H9 (cell line): Measurements from ENCODE around the gene PRKAR1A. TPM values are rescaled to one million over a fixed set of nuclear protein-coding genes. Genes with fewer than 3 reads are reported as not detected.

ENCODE experiments used
- DNase-seq: peaks from one replicate; pipeline ENCODE4 v3.0.0-alpha.2; 2017
- H2AFZ ChIP-seq: one replicate; pipeline ENCODE4 v1.6.1; 2013; ENCODE audit warnings: mild to moderate bottlenecking, low read length, control low read depth, moderate library complexity
- H2AK5ac ChIP-seq: 2 replicates; pipeline ENCODE4 v1.6.1; 2013; ENCODE audit warnings: low read length, control low read depth, mixed read lengths; ENCODE audit not compliant: insufficient read length
- H2BK120ac ChIP-seq: one replicate; pipeline ENCODE4 v1.6.1; 2013; ENCODE audit warnings: low read depth, mild to moderate bottlenecking, low read length, control low read depth, inconsistent platforms; ENCODE audit not compliant: poor library complexity, severe bottlenecking
- H2BK12ac ChIP-seq: 2 replicates; pipeline ENCODE4 v1.6.1; 2013; ENCODE audit warnings: low read length, control low read depth, mixed read lengths, low read depth; ENCODE audit not compliant: insufficient read length
- H2BK15ac ChIP-seq: 2 replicates; pipeline ENCODE4 v1.6.1; 2013; ENCODE audit warnings: low read depth, low read length, control low read depth
- H2BK20ac ChIP-seq: one replicate; pipeline ENCODE4 v1.6.1; 2013; ENCODE audit warnings: low read depth, mild to moderate bottlenecking, low read length, control low read depth, inconsistent platforms; ENCODE audit not compliant: poor library complexity, severe bottlenecking
- H2BK5ac ChIP-seq: 2 replicates; pipeline ENCODE4 v1.6.1; 2013; ENCODE audit warnings: low read length, control low read depth, mixed read lengths; ENCODE audit not compliant: insufficient read length
- H3K14ac ChIP-seq: 2 replicates; pipeline ENCODE4 v1.6.1; 2013; ENCODE audit warnings: low read length, control low read depth; ENCODE audit not compliant: insufficient read depth
- H3K18ac ChIP-seq: 2 replicates; pipeline ENCODE4 v1.6.1; 2013; ENCODE audit warnings: low read depth, mild to moderate bottlenecking, mixed read lengths, low read length, control low read depth; ENCODE audit not compliant: insufficient read length
- H3K23ac ChIP-seq: 2 replicates; pipeline ENCODE4 v1.6.1; 2013; ENCODE audit warnings: low read length, control low read depth, mixed read lengths, low read depth; ENCODE audit not compliant: insufficient read length
- H3K23me2 ChIP-seq: 2 replicates; pipeline ENCODE4 v1.6.1; 2013; ENCODE audit warnings: low read depth, mild to moderate bottlenecking, mixed read lengths, low read length, control low read depth; ENCODE audit not compliant: insufficient read length, poor library complexity, severe bottlenecking
- H3K27ac ChIP-seq: 2 replicates; pipeline ENCODE4 v1.5.1; 2013; ENCODE audit warnings: low read length, control low read depth, mixed read lengths, low read depth; ENCODE audit not compliant: insufficient read length
- H3K27me3 ChIP-seq: 2 replicates; pipeline ENCODE4 v1.6.1; 2013; ENCODE audit warnings: low read length, control low read depth, inconsistent platforms; ENCODE audit not compliant: insufficient read depth
- H3K4ac ChIP-seq: 2 replicates; pipeline ENCODE4 v1.6.1; 2013; ENCODE audit warnings: low read depth, mild to moderate bottlenecking, control low read depth, inconsistent platforms, low read length, moderate library complexity
- H3K4me1 ChIP-seq: 2 replicates; pipeline ENCODE4 v1.6.1; 2013; ENCODE audit warnings: low read length, control low read depth, inconsistent platforms; ENCODE audit not compliant: insufficient read depth
- H3K4me2 ChIP-seq: 2 replicates; pipeline ENCODE4 v1.6.1; 2013; ENCODE audit warnings: low read length, control low read depth, mixed read lengths; ENCODE audit not compliant: insufficient read length, insufficient read depth
- H3K56ac ChIP-seq: 2 replicates; pipeline ENCODE4 v1.6.1; 2013; ENCODE audit warnings: low read depth, mild to moderate bottlenecking, mixed read lengths, low read length, control low read depth; ENCODE audit not compliant: insufficient read length
- H3K79me1 ChIP-seq: 2 replicates; pipeline ENCODE4 v1.6.1; 2013; ENCODE audit warnings: low read depth, mild to moderate bottlenecking, moderate library complexity, low read length, control low read depth, inconsistent platforms; ENCODE audit not compliant: insufficient read depth, poor library complexity, severe bottlenecking
- H3K79me2 ChIP-seq: 2 replicates; pipeline ENCODE4 v1.6.1; 2013; ENCODE audit warnings: low read length, control low read depth, inconsistent platforms; ENCODE audit not compliant: insufficient read depth
- H3K9ac ChIP-seq: 2 replicates; pipeline ENCODE4 v1.6.1; 2013; ENCODE audit warnings: low read length, control low read depth, mixed read lengths; ENCODE audit not compliant: insufficient read length; ENCODE audit errors: extremely low read depth
- H3K9me3 ChIP-seq: one replicate; pipeline ENCODE4 v1.6.1; 2013; ENCODE audit warnings: low read depth, low read length, inconsistent platforms; ENCODE audit not compliant: control insufficient read depth
- H3T11ph ChIP-seq: one replicate; pipeline ENCODE4 v1.6.1; 2013; ENCODE audit warnings: mild to moderate bottlenecking, low read length, control low read depth, inconsistent platforms
- H4K20me1 ChIP-seq: one replicate; pipeline ENCODE4 v1.6.1; 2013; ENCODE audit not compliant: control insufficient read depth, insufficient read length, insufficient read depth
- H4K5ac ChIP-seq: 2 replicates; pipeline ENCODE4 v1.6.1; 2013; ENCODE audit warnings: low read depth, mild to moderate bottlenecking, mixed read lengths, low read length, control low read depth; ENCODE audit not compliant: insufficient read length
- H4K8ac ChIP-seq: replicated peaks from 2 replicates; pipeline ENCODE4 v1.6.1; 2013; ENCODE audit warnings: low read length, control low read depth, mixed read lengths, low read depth; ENCODE audit not compliant: insufficient read length
- H4K91ac ChIP-seq: 2 replicates; pipeline ENCODE4 v1.6.1; 2013; ENCODE audit warnings: low read depth, mild to moderate bottlenecking, moderate library complexity, mixed read lengths, low read length, control low read depth; ENCODE audit not compliant: insufficient read length
- H3K27ac Mint-ChIP-seq, 3 experiments: 2 replicates in 2 of 3; 3 replicates in 1 of 3; pipeline ENCODE4 v1.8.0; 2020 to 2021; ENCODE audit warnings: mixed read lengths in 3 of 3, mild to moderate bottlenecking in 1 of 3, moderate library complexity in 1 of 3
- H3K27me3 Mint-ChIP-seq: 2 replicates; pipeline ENCODE4 v1.8.0; 2021; ENCODE audit warnings: low read depth, mild to moderate bottlenecking, moderate library complexity, mixed read lengths
- H3K36me3 Mint-ChIP-seq, 3 experiments: 2 replicates in 2 of 3; 3 replicates in 1 of 3; pipeline ENCODE4 v1.8.0; 2020 to 2021; ENCODE audit warnings: low read depth in 3 of 3, mixed read lengths in 3 of 3; ENCODE audit not compliant: insufficient read depth in 1 of 3
- H3K4me1 Mint-ChIP-seq, 2 experiments: 2 replicates each; pipeline ENCODE4 v1.8.0; 2020; ENCODE audit warnings: mixed read lengths in 2 of 2
- H3K4me3 Mint-ChIP-seq, 2 experiments: 2 replicates in 1 of 2; 3 replicates in 1 of 2; pipeline ENCODE4 v1.8.0; 2020 to 2021; ENCODE audit warnings: mild to moderate bottlenecking in 2 of 2, mixed read lengths in 2 of 2, moderate library complexity in 1 of 2
- H3K9me3 Mint-ChIP-seq, 2 experiments: 2 replicates in 1 of 2; 3 replicates in 1 of 2; pipeline ENCODE4 v1.8.0; 2020; ENCODE audit warnings: mild to moderate bottlenecking in 2 of 2, mixed read lengths in 2 of 2, moderate library complexity in 1 of 2
- WGBS: extraction: QIAGEN DNeasy Blood & Tissue Kit; methylation state at CpG from one replicate; pipeline ENCODE4 v1.1.7; 2013; ENCODE audit warnings: missing lambda C conversion rate, low lambda C conversion rate, mixed read lengths; ENCODE audit not compliant: insufficient read length; ENCODE audit errors: extremely low coverage; 5-methylcytosine and 5-hydroxymethylcytosine counted together
- total RNA-seq: library from RNA; stranded (reverse); gene quantifications from 2 replicates; pipeline ENCODE4 v1.2.1, GENCODE V29; 2021
- TF ChIP-seq, protein P1 (sequence below): fragments of 200-600 bp; sonication (generic); conservative IDR thresholded peaks from 3 replicates; pipeline ENCODE4 v1.8.0; 2021; ENCODE audit warnings: antibody characterized with exemption, mild to moderate bottlenecking

Gene PRKAR1A
- total RNA-seq, 1 experiment from 2014 or later = 171 TPM

DNA sequence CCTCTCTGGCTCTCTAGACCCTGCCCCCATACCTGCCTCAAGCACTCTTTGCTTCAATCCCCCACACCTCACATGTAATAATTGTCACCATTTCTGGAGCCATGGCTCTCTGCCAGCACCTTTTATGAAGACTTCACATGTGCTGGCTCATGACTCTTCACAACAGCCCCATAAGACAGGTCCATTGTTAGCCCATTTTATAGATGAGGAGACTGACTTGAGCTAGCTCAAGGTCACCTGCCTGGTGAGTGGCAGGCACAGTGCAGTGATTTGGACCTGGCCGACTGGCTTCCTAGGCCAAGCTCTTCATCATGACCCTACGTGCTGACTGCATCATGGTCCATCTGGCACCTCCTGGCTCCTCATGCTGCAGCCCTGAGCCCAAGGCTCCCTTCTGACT lies 63.9 kb downstream of the PRKAR1A start:
- H3K23ac ChIP-seq = no peak overlapping the region
- no peak overlapping the region for H3K27ac ChIP-seq
- no peak overlapping the region for H2AK5ac ChIP-seq
- no peak for DNase-seq
- no peaks in the 10 kb centered on the region for H4K20me1 ChIP-seq
- H2BK15ac ChIP-seq = no peak overlapping the region
- no peak overlapping the region for H2BK12ac ChIP-seq
- no peak overlapping the region for H2BK120ac ChIP-seq
- peaks cover 0 to 9% (median 3%) of the 10 kb centered on the region in 3 experiments; a peak in 3 of 7 replicates for H3K36me3 Mint-ChIP-seq
- H3K4me1 ChIP-seq = no peaks in the 10 kb centered on the region
- no peaks in the 10 kb centered on the region for H3K23me2 ChIP-seq
- H3K9ac ChIP-seq = no peak overlapping the region
- H3K79me1 ChIP-seq = no peaks in the 10 kb centered on the region
- H2BK5ac ChIP-seq = no peak overlapping the region
- no peak overlapping the region for H2AFZ ChIP-seq
- H4K5ac ChIP-seq = no peak overlapping the region
- WGBS = no CpG with 5 or more reads among the region's 2 CpGs
- H3K18ac ChIP-seq = no peak overlapping the region
- no peaks in the 10 kb centered on the region for H3K27me3 ChIP-seq
- H2BK20ac ChIP-seq = no peak overlapping the region
- H3K9me3 Mint-ChIP-seq = no peaks in the 10 kb centered on the region; a peak in 2 of 5 replicates
- no peaks in the 10 kb centered on the region for H3K27me3 Mint-ChIP-seq
- no peaks in the 10 kb centered on the region for H3K9me3 ChIP-seq
- peak overlapping the region in 1 of 3 experiments; percentile 40; a peak in 1 of 7 replicates for H3K27ac Mint-ChIP-seq
- no peak overlapping the region for H3T11ph ChIP-seq
- TF ChIP-seq, protein P1, sequence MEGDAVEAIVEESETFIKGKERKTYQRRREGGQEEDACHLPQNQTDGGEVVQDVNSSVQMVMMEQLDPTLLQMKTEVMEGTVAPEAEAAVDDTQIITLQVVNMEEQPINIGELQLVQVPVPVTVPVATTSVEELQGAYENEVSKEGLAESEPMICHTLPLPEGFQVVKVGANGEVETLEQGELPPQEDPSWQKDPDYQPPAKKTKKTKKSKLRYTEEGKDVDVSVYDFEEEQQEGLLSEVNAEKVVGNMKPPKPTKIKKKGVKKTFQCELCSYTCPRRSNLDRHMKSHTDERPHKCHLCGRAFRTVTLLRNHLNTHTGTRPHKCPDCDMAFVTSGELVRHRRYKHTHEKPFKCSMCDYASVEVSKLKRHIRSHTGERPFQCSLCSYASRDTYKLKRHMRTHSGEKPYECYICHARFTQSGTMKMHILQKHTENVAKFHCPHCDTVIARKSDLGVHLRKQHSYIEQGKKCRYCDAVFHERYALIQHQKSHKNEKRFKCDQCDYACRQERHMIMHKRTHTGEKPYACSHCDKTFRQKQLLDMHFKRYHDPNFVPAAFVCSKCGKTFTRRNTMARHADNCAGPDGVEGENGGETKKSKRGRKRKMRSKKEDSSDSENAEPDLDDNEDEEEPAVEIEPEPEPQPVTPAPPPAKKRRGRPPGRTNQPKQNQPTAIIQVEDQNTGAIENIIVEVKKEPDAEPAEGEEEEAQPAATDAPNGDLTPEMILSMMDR = no peak
- no peak overlapping the region for H3K4me2 ChIP-seq
- H3K14ac ChIP-seq = no peak overlapping the region
- no peak overlapping the region for H4K8ac ChIP-seq
- H4K91ac ChIP-seq = no peak overlapping the region
- H3K79me2 ChIP-seq = no peaks in the 10 kb centered on the region
- H3K56ac ChIP-seq = no peak overlapping the region
- H3K4me1 Mint-ChIP-seq = peaks cover 10 to 14% of the 10 kb centered on the region in 2 experiments
- H3K4ac ChIP-seq = no peak overlapping the region
- no peak overlapping the region for H3K4me3 Mint-ChIP-seq
